Activated CD4-positive, CD25-positive, alpha-beta regulatory T cell treated with anti-CD3 and anti-CD28 coated beads, Interleukin-2, amount 50 U/mL, for 24 hours (primary cell): Measurements from ENCODE around the gene C1QTNF6.

Experiments
- ATAC-seq, 2 donors: fragments of 150-1000 bp; cut with Tn5 transposase; one replicate each; pipeline ENCODE4 v1.10.0; 2021; ENCODE audit warnings: mild to moderate bottlenecking in 1 of 2, moderate library complexity in 1 of 2

The C1QTNF6 gene

GRCh38 chr22:37139762-37140161 lies 48.3 kb downstream of the C1QTNF6 start:
- ATAC-seq = no peak

GRCh38 chr22:37138849-37139561 lies 49.0 kb downstream of the C1QTNF6 start:
- peak; percentile 24 to 29 for ATAC-seq

DNA sequence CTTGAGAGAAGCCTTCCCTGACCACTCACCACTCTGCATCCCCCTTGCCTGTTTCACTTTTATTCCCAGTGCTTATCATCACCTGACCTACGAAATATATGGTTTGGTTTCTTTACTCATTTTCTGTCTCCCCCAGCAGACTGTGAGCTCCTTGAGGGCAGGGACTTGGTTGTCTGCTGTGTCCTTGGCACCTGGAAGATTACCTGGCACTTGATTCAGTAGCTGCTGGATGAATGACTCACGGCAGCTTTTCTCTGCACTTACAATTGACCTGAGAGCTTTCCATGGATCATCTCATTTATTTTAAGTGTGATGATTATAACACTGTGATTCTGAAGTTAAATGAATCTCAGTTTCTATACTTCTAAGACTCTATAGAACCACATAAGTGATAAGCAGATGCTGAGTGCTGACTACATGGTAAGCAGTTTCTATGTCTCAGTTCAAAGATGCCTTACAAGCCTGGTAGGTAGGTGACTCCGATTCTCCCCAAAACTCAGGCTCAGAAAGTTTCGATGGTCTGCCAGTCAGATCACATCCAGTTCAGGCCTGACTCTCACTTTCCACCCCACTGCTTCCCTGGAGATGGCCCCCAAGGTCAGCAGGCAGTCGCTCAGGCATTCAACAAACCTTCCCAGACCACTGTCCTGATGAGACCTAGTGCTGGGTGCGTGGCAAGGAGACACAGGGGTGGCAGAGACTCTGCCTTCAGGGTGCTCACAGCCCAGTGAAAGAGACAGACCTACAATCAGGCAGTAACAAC lies 50.0 kb downstream of the C1QTNF6 start:
- peak; percentile 88 for ATAC-seq

- no peak for ATAC-seq
These were observed 50.9 kb downstream of the C1QTNF6 start for GRCh38 chr22:37137131-37137530.

DNA sequence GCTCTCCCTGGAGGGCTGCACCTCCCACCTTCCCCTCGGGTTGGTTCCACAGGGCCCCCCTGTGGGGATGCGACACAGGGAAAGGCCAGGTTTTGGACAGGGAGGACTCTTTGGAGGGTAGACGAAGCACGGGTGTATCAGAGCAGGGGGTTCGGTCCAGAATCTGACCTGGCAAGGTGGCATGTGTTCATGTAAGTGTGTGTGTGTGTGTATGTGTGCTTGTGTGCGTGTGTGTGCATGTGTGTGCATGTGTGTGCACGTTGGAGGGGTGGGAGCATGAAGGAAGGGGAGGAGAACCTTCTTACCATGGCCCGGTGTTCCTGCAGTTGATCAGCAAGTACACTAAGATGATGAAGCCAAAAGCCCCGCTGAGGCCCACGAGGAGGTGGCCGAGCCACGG lies 53.0 kb downstream of the C1QTNF6 start:
- ATAC-seq = no peak

- no peak for ATAC-seq
These were observed 54.6 kb downstream of the C1QTNF6 start for GRCh38 chr22:37133304-37134018.

DNA sequence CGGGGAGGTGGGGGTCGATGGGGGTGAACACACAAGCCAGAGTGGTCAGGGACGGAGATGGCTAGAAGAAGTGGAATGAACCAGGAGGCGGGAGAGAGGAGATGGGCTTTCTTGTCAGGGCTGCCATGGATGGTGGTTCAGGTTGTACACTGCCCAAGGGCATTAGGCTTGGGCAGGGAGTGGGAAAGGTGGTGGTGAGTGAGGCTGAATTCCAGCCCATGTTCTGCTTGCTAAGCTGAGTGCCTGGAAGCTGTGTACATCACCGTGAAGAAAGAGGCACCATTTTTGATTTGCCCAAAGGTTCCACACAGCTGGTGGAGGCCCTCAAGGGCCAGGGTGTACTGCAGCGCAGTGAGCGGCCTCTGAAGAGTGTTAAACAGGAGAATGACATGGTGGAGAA lies 55.3 kb downstream of the C1QTNF6 start:
- ATAC-seq = no peak
